ENCODE data around the gene TMEM208. TPM values are rescaled to one million over a fixed set of nuclear protein-coding genes. Genes with fewer than 3 reads are reported as not detected.

The TMEM208 gene
- total and polyA plus RNA-seq, 4 experiments from 2014 or later: 35.5 to 99.1 (median 60.0) TPM

- no peak overlapping the region for H3K4me3 Mint-ChIP-seq
- intact Hi-C loops (cut with micrococcal nuclease): no loop called here
- peaks cover 1 to 15% (median 7%) of the 10 kb centered on the region in 4 donors for H3K4me1 Mint-ChIP-seq
- no peaks in the 10 kb centered on the region for H3K27me3 Mint-ChIP-seq
- DNase-seq: no peak
- no peaks in the 10 kb centered on the region for H3K9me3 ChIP-seq (ENCODE audit: control insufficient read depth in 1 of 2, low read length in 2 of 2)
- ChIA-PET POLR2A (ENCODE audit: partially characterized antibody) (interaction anchor here (1.0 to 2.1 kb wide), 4 partner anchors 9 to 43 kb away, joined by 3 to 10 read pairs (median 4); partner anchors contain the start of genes E2F4 and TMEM208), CTCF (ENCODE audit: partially characterized antibody) (interaction anchor here (0.7 kb wide), 1 partner anchor 77 kb away, joined by 3 read pairs; no protein-coding TSS in a partner anchor)
- H3K4me1 ChIP-seq (ENCODE audit: insufficient read depth, low read length): no peaks in the 10 kb centered on the region
- H3K27ac Mint-ChIP-seq: peak overlapping the region in 1 of 7 donors; percentile 29
- H3K27ac ChIP-seq (ENCODE audit: low read depth, low read length): no peak overlapping the region
- H3K36me3 ChIP-seq (ENCODE audit: insufficient read depth, low read length): peaks cover 36% of the 10 kb centered on the region
- no peaks in the 10 kb centered on the region for H3K27me3 ChIP-seq (ENCODE audit: insufficient read depth, low read length)
- no peaks in the 10 kb centered on the region for H3K9me3 Mint-ChIP-seq
- H3K36me3 Mint-ChIP-seq: peaks cover 9 to 39% of the 10 kb centered on the region in 2 donors
- no peak overlapping the region for H3K4me3 ChIP-seq (ENCODE audit: low read length in 2 of 2)
These were observed 25.3 kb upstream of the TMEM208 start for GRCh38 chr16:67201411-67202345.

- H3K9me3 ChIP-seq (ENCODE audit: control insufficient read depth in 1 of 2, low read length in 2 of 2): no peaks in the 10 kb centered on the region
- intact Hi-C loops (cut with micrococcal nuclease): no loop called here
- H3K36me3 ChIP-seq (ENCODE audit: insufficient read depth, low read length): peaks cover 28% of the 10 kb centered on the region
- peaks cover 4 to 31% of the 10 kb centered on the region in 2 donors for H3K36me3 Mint-ChIP-seq
- no peaks in the 10 kb centered on the region for H3K4me1 ChIP-seq (ENCODE audit: insufficient read depth, low read length)
- H3K27ac ChIP-seq (ENCODE audit: low read depth, low read length): no peak overlapping the region
- H3K4me3 Mint-ChIP-seq: no peak overlapping the region
- H3K4me3 ChIP-seq (ENCODE audit: low read length in 2 of 2): no peak overlapping the region
- H3K27ac Mint-ChIP-seq: no peak overlapping the region
- H3K4me1 Mint-ChIP-seq: peaks cover 0 to 9% (median 3%) of the 10 kb centered on the region in 4 donors
- DNase-seq: no peak
- no peaks in the 10 kb centered on the region for H3K9me3 Mint-ChIP-seq
- ChIA-PET CTCF (ENCODE audit: partially characterized antibody) (interaction anchor here (0.6 kb wide), 1 partner anchor 21 kb away, joined by 3 read pairs; no protein-coding TSS in a partner anchor), POLR2A (ENCODE audit: partially characterized antibody) (interaction anchor here (1.0 to 2.1 kb wide), 3 partner anchors 10 to 42 kb away, joined by 3 to 4 read pairs (median 4); partner anchors contain the start of genes E2F4 and TMEM208)
- no peaks in the 10 kb centered on the region for H3K27me3 ChIP-seq (ENCODE audit: insufficient read depth, low read length)
- H3K27me3 Mint-ChIP-seq: no peaks in the 10 kb centered on the region
These were observed 24.5 kb upstream of the TMEM208 start for GRCh38 chr16:67202426-67202825.

- Histone ChIP-seq H3K4me3 (ENCODE audit: low read length in 2 of 2) (no peak overlapping the region), H3K27me3 (ENCODE audit: insufficient read depth, low read length) (no peaks in the 10 kb centered on the region), H3K4me1 (ENCODE audit: insufficient read depth, low read length) (no peaks in the 10 kb centered on the region), H3K36me3 (ENCODE audit: insufficient read depth, low read length) (peaks cover 22% of the 10 kb centered on the region), H3K27ac (ENCODE audit: low read depth, low read length) (no peak overlapping the region), H3K9me3 (ENCODE audit: control insufficient read depth in 1 of 2, low read length in 2 of 2) (no peaks in the 10 kb centered on the region)
- no peak overlapping the region for H3K27ac Mint-ChIP-seq
- H3K4me3 Mint-ChIP-seq: no peak overlapping the region
- CTCF ChIA-PET (ENCODE audit: partially characterized antibody): interaction anchor here (0.6 kb wide), 1 partner anchor 21 kb away, joined by 3 read pairs; no protein-coding TSS in a partner anchor
- DNase-seq: no peak
- peaks cover 0 to 5% (median 2%) of the 10 kb centered on the region in 4 donors for H3K4me1 Mint-ChIP-seq
- no peaks in the 10 kb centered on the region for H3K27me3 Mint-ChIP-seq
- intact Hi-C loops (cut with micrococcal nuclease): no loop called here
- no peaks in the 10 kb centered on the region for H3K9me3 Mint-ChIP-seq
- POLR2A ChIA-PET (ENCODE audit: partially characterized antibody): interaction anchor here (2.1 kb wide), 1 partner anchor 10 kb away, joined by 4 read pairs; the partner anchor contains the start of gene E2F4
- H3K36me3 Mint-ChIP-seq: peaks cover 0 to 25% of the 10 kb centered on the region in 2 donors
These were observed 23.9 kb upstream of the TMEM208 start for GRCh38 chr16:67202956-67203493.

- H3K9me3 ChIP-seq (ENCODE audit: control insufficient read depth in 1 of 2, low read length in 2 of 2): no peaks in the 10 kb centered on the region
- CTCF ChIA-PET (ENCODE audit: partially characterized antibody): no interaction called here
- Mint-ChIP-seq H3K9me3 (no peaks in the 10 kb centered on the region), H3K4me3 (no peak overlapping the region), H3K27ac (peak overlapping the region in 1 of 7 donors; percentile 29), H3K4me1 (no peaks in the 10 kb centered on the region), H3K27me3 (no peaks in the 10 kb centered on the region), H3K36me3 (peaks cover 0 to 20% of the 10 kb centered on the region in 2 donors)
- no peak overlapping the region for H3K4me3 ChIP-seq (ENCODE audit: low read length in 2 of 2)
- POLR2A ChIA-PET (ENCODE audit: partially characterized antibody): interaction anchor here (0.9 to 1.2 kb wide), 4 partner anchors 9 to 23 kb away, joined by 3 to 6 read pairs (median 3); partner anchors contain the start of gene TMEM208
- H3K4me1 ChIP-seq (ENCODE audit: insufficient read depth, low read length): no peaks in the 10 kb centered on the region
- H3K36me3 ChIP-seq (ENCODE audit: insufficient read depth, low read length): peaks cover 15% of the 10 kb centered on the region
- no peak overlapping the region for H3K27ac ChIP-seq (ENCODE audit: low read depth, low read length)
- no peaks in the 10 kb centered on the region for H3K27me3 ChIP-seq (ENCODE audit: insufficient read depth, low read length)
- DNase-seq: no peak
- intact Hi-C loops (cut with micrococcal nuclease): no loop called here
These were observed 22.9 kb upstream of the TMEM208 start for GRCh38 chr16:67204076-67204475.

GRCh38 chr16:67206129-67206837, 20.6 kb upstream of the TMEM208 start:
- H3K4me3 Mint-ChIP-seq: peak overlapping the region in 1 of 8 donors; percentile 26
- ChIA-PET CTCF (ENCODE audit: partially characterized antibody) (no interaction called here), POLR2A (ENCODE audit: partially characterized antibody) (no interaction called here)
- Histone ChIP-seq H3K36me3 (ENCODE audit: insufficient read depth, low read length) (peaks cover 10% of the 10 kb centered on the region), H3K4me1 (ENCODE audit: insufficient read depth, low read length) (no peaks in the 10 kb centered on the region), H3K27ac (ENCODE audit: low read depth, low read length) (no peak overlapping the region), H3K27me3 (ENCODE audit: insufficient read depth, low read length) (no peaks in the 10 kb centered on the region), H3K4me3 (ENCODE audit: low read length in 2 of 2) (no peak overlapping the region), H3K9me3 (ENCODE audit: control insufficient read depth in 1 of 2, low read length in 2 of 2) (no peaks in the 10 kb centered on the region)
- intact Hi-C loops (cut with micrococcal nuclease): no loop called here
- no peaks in the 10 kb centered on the region for H3K9me3 Mint-ChIP-seq
- H3K4me1 Mint-ChIP-seq: no peaks in the 10 kb centered on the region
- no peak for DNase-seq
- H3K27me3 Mint-ChIP-seq: no peaks in the 10 kb centered on the region
- peaks cover 0 to 8% of the 10 kb centered on the region in 2 donors for H3K36me3 Mint-ChIP-seq
- H3K27ac Mint-ChIP-seq: peak overlapping the region in 6 of 7 donors; percentile 29 to 80 (median 61)

GRCh38 chr16:67206838-67207248, 20.1 kb upstream of the TMEM208 start:
- Mint-ChIP-seq H3K4me1 (no peaks in the 10 kb centered on the region), H3K36me3 (peaks cover 0 to 10% of the 10 kb centered on the region in 2 donors), H3K27me3 (no peaks in the 10 kb centered on the region), H3K4me3 (no peak overlapping the region), H3K27ac (peak overlapping the region in 3 of 7 donors; percentile 56 to 75 (median 60)), H3K9me3 (no peaks in the 10 kb centered on the region)
- Histone ChIP-seq H3K4me3 (ENCODE audit: low read length in 2 of 2) (no peak overlapping the region), H3K4me1 (ENCODE audit: insufficient read depth, low read length) (no peaks in the 10 kb centered on the region), H3K27ac (ENCODE audit: low read depth, low read length) (no peak overlapping the region), H3K9me3 (ENCODE audit: control insufficient read depth in 1 of 2, low read length in 2 of 2) (no peaks in the 10 kb centered on the region), H3K36me3 (ENCODE audit: insufficient read depth, low read length) (peaks cover 4% of the 10 kb centered on the region), H3K27me3 (ENCODE audit: insufficient read depth, low read length) (no peaks in the 10 kb centered on the region)
- CTCF ChIA-PET (ENCODE audit: partially characterized antibody): no interaction called here
- intact Hi-C loops (cut with micrococcal nuclease): no loop called here
- no peak for DNase-seq
- POLR2A ChIA-PET (ENCODE audit: partially characterized antibody): interaction anchor here (1.5 kb wide), 1 partner anchor 20 kb away, joined by 5 read pairs; the partner anchor contains the start of gene TMEM208

All from CD4-positive, alpha-beta memory T cell (primary cell).